K562 (cell line): ENCODE data around the gene LRRC75A. TPM values are rescaled to one million over a fixed set of nuclear protein-coding genes. Genes with fewer than 3 reads are reported as not detected.

Source experiments
- ATAC-seq: fragments of 200-7000 bp; cut with Tn5 transposase; 3 replicates; pipeline ENCODE4 v1.9.1; 2020; ENCODE audit warnings: moderate library complexity
- BruUV-seq: library from RNA; stranded (reverse); fragments of 400-500 nt; replicated peaks from 2 replicates; lab custom pipeline; 2021; lab: Mats Ljungman, UMichigan
- CTCF ChIA-PET: fragments of 300-600 bp; formaldehyde crosslinking; extraction: SDS; loops from one replicate; lab custom pipeline; 2021; ENCODE audit warnings: low intra/inter-chr PET ratio; lab: Yijun Ruan, JAX
- POLR2A ChIA-PET: fragments of 300-600, 350-650 bp; sonication (Branson Sonifier 250); formaldehyde crosslinking; extraction: SDS; loops from one replicate; lab custom pipeline; 2021; ENCODE audit warnings: antibody characterized with exemption, inconsistent platforms; lab: Yijun Ruan, JAX
- DNase-seq, 4 experiments: peaks; one replicate each; pipeline versions ENCODE4 v3.0.0 to v3.0.0-alpha.2; 2011 to 2018; ENCODE audit warnings: low spot score in 3 of 4, mixed read lengths in 3 of 4; ENCODE audit errors: extremely low read depth in 1 of 4
- FAIRE-seq: peaks from 2 replicates; lab custom pipeline; 2011; peaks lifted over from hg19 to GRCh38; lab: Jason Lieb, UNC
- H2AFZ ChIP-seq: 2 replicates; pipeline ENCODE4 v1.6.0; 2011; ENCODE audit warnings: low read depth, low read length, control low read depth, inconsistent platforms
- H3K27ac ChIP-seq: fragments of 200-600 bp; 3 replicates; pipeline ENCODE4 v1.8.0; 2011; ENCODE audit warnings: low read depth, mild to moderate bottlenecking, control low read depth, inconsistent platforms, low read length, moderate library complexity, mixed read lengths; ENCODE audit errors: extremely low read depth
- H3K27me3 ChIP-seq, 2 experiments: fragments of 300-600 bp in 1 of 2; 2 replicates in 1 of 2; 3 replicates in 1 of 2; pipeline versions ENCODE4 v1.6.0 to v1.8.0; 2011; ENCODE audit warnings: inconsistent platforms in 2 of 2, low read length in 2 of 2, mild to moderate bottlenecking in 1 of 2, mixed read lengths in 1 of 2, moderate library complexity in 1 of 2; ENCODE audit not compliant: control insufficient read depth in 2 of 2, insufficient read depth in 2 of 2
- H3K36me3 ChIP-seq: fragments of 300-600 bp; 3 replicates; pipeline ENCODE4 v1.8.0; 2011; ENCODE audit warnings: mild to moderate bottlenecking, low read length, inconsistent platforms; ENCODE audit not compliant: control insufficient read depth, insufficient read depth
- H3K4me1 ChIP-seq, 2 experiments: fragments of 200-600 bp in 1 of 2; replicated peaks in 1 of 2; 2 replicates in 1 of 2; 3 replicates in 1 of 2; pipeline versions ENCODE4 v1.5.1 to v1.8.0; 2011; ENCODE audit warnings: inconsistent platforms in 2 of 2, low read length in 2 of 2, mild to moderate bottlenecking in 1 of 2, mixed read lengths in 1 of 2, moderate library complexity in 1 of 2; ENCODE audit not compliant: control insufficient read depth in 2 of 2, insufficient read depth in 2 of 2
- H3K4me2 ChIP-seq: 2 replicates; pipeline ENCODE4 v1.6.1; 2011; ENCODE audit warnings: low read length, control low read depth, inconsistent platforms, mixed read lengths; ENCODE audit not compliant: insufficient read depth
- H3K4me3 ChIP-seq: fragments of 200-600 bp; sonication (generic), shearing (Covaris generic); 2 replicates; pipeline ENCODE4 v1.5.1; 2016; ENCODE audit warnings: control low read depth, inconsistent platforms
- H3K79me2 ChIP-seq: fragments of 200-600 bp; 3 replicates; pipeline ENCODE4 v1.8.0; 2011; ENCODE audit warnings: low read length, inconsistent platforms; ENCODE audit not compliant: control insufficient read depth, insufficient read depth
- H3K9ac ChIP-seq, 2 experiments: 2 replicates each; pipeline versions ENCODE4 v1.6.0 to v1.6.1; 2011; ENCODE audit warnings: low read depth in 2 of 2, low read length in 2 of 2, control low read depth in 1 of 2, inconsistent platforms in 1 of 2, mild to moderate bottlenecking in 1 of 2, mixed read lengths in 1 of 2; ENCODE audit not compliant: insufficient read depth in 1 of 2
- H3K9me1 ChIP-seq: one replicate; pipeline ENCODE4 v1.6.0; 2011; ENCODE audit warnings: inconsistent platforms, mild to moderate bottlenecking, low read length, moderate library complexity; ENCODE audit not compliant: control insufficient read depth, insufficient read depth
- H3K9me3 ChIP-seq: replicated peaks from 2 replicates; pipeline ENCODE4 v1.5.1; 2011; ENCODE audit warnings: low read depth, low read length, inconsistent platforms; ENCODE audit not compliant: control insufficient read depth, insufficient read depth
- H4K20me1 ChIP-seq: replicated peaks from 2 replicates; pipeline ENCODE4 v1.6.1; 2011; ENCODE audit warnings: low read length, inconsistent platforms, mixed read lengths; ENCODE audit not compliant: control insufficient read depth, insufficient read depth
- KDM2B ChIP-seq: fragments of 250-450 bp; sonication (Bioruptor Pico); IDR thresholded peaks from 2 replicates; pipeline ENCODE4 v1.8.0; 2021; ENCODE audit warnings: mild to moderate bottlenecking, moderate library complexity
- SAFB ChIP-seq: fragments of 200-400 bp; formaldehyde crosslinking; IDR thresholded peaks from 2 replicates; pipeline ENCODE4 v1.6.1; 2017; ENCODE audit warnings: low read depth, low read length, borderline replicate concordance
- SRSF1 ChIP-seq: fragments of 200-400 bp; formaldehyde crosslinking; IDR thresholded peaks from 2 replicates; pipeline ENCODE4 v1.6.1; 2017; ENCODE audit warnings: mild to moderate bottlenecking, low read depth, low read length, moderate library complexity
- STAT5A ChIP-seq: IDR thresholded peaks from 2 replicates; pipeline ENCODE4 v1.6.1; 2012; ENCODE audit warnings: low read length, inconsistent platforms, borderline replicate concordance
- ZMIZ1 ChIP-seq, 2 experiments: fragments of 150-350 bp in 1 of 2; IDR thresholded peaks; 2 replicates each; pipeline ENCODE4 v1.6.1; 2012 to 2016; ENCODE audit warnings: low read depth in 2 of 2, low read length in 2 of 2, mild to moderate bottlenecking in 1 of 2, moderate library complexity in 1 of 2
- WGBS: fragments of 100-300 bp; shearing (Covaris generic); methylation state at CpG from one replicate; pipeline ENCODE4 v1.1.6; 2016; ENCODE audit warnings: low coverage, mixed read lengths; ENCODE audit not compliant: insufficient coverage; ENCODE audit errors: missing lambda C conversion rate; 5-methylcytosine and 5-hydroxymethylcytosine counted together
- in situ Hi-C: fragments of 300-500 bp; cut with MboI; formaldehyde crosslinking; loops from 4 replicates; pipeline ENCODE4 v1.15.0; 2018; ENCODE audit warnings: inconsistent platforms, mixed read lengths
- intact Hi-C: fragments of 100-400 bp; cut with micrococcal nuclease; formaldehyde crosslinking; loops from 2 replicates; pipeline ENCODE4 v1.14.2; 2022
- polyA plus RNA-seq, 8 experiments: library from polyadenylated mRNA; depleted of rRNA in 4 of 8; stranded (reverse) in 5 of 8; unstranded in 3 of 8; fragments of >200 nt; fragmentation: Nextera tagmentation in 2 of 8; fragmentation: Illumina TruSeq in 1 of 8; extraction: Ambion mirVana in 2 of 8; extraction: Trizol in 1 of 8; gene quantifications; 2 replicates each; pipeline versions ENCODE4 v1.2.1 to v1.2.3, GENCODE V29; 2011 to 2014; ENCODE audit warnings: inconsistent platforms in 1 of 8, missing spikeins in 1 of 8
- total RNA-seq, 7 experiments: library from RNA; depleted of rRNA in 6 of 7; stranded (reverse); fragments of >200 nt in 6 of 7; fragmentation: Illumina TruSeq in 2 of 7; extraction: Trizol in 2 of 7; gene quantifications; 2 replicates each; pipeline versions ENCODE4 v1.2.1 to v1.2.3, GENCODE V29; 2011 to 2021; ENCODE audit warnings: low replicate concordance in 1 of 7

LRRC75A gene
- total and polyA plus RNA-seq, 9 of the 15 experiments (the other 6 are each of a cell fraction or from before 2014, with no cell fraction given) = 0.04 to 0.34 (median 0.08) TPM; not detected in 5

- H3K27me3 ChIP-seq = peaks cover 0 to 20% of the 10 kb centered on the region in 2 experiments; a peak in 3 of 5 replicates
- no peak overlapping the region for H3K27ac ChIP-seq
- H3K79me2 ChIP-seq = no peaks in the 10 kb centered on the region
- ChIA-PET CTCF (no interaction called here), POLR2A (interaction anchor here (1.3 kb wide), 1 partner anchor 9 kb away, joined by 4 read pairs; no protein-coding TSS in a partner anchor)
- FAIRE-seq (no peak), DNase-seq (no peak), ATAC-seq (no peak)
- H4K20me1 ChIP-seq = no peaks in the 10 kb centered on the region
- H3K4me2 ChIP-seq = no peak overlapping the region
- TF ChIP-seq ZMIZ1 (IDR thresholded peaks at IDR 0.05; ENCODE audit: low read depth in 2 of 2, low read length in 2 of 2) (no peak), STAT5A (no peak), KDM2B (CRISPR knock-in tag) (no peak), SAFB (no peak), SRSF1 (no peak)
- no peaks in the 10 kb centered on the region for H3K36me3 ChIP-seq
- in situ Hi-C loops = no loop called here
- no peak overlapping the region for H3K4me3 ChIP-seq
- peaks cover 23 to 33% of the 10 kb centered on the region in 2 experiments; a peak in 4 of 5 replicates for H3K4me1 ChIP-seq
- H3K9me1 ChIP-seq = no peaks in the 10 kb centered on the region
- 23% methylated on average over 3 of the region's 3 CpGs for WGBS
- intact Hi-C loops = no loop called here
- no TSS peak for BruUV-seq
- no peak overlapping the region for H3K9ac ChIP-seq
- H3K9me3 ChIP-seq = no peaks in the 10 kb centered on the region
- no peak overlapping the region for H2AFZ ChIP-seq
These were observed 2.6 kb downstream of the LRRC75A start for GRCh38 chr17:16489431-16489830.
